ENCODE data around the gene NETO1. TPM values are rescaled to one million over a fixed set of nuclear protein-coding genes. Genes with fewer than 3 reads are reported as not detected.
A peak's percentile ranks its signal among the peaks of the same experiment; 100 is the strongest.

Gene NETO1
- total RNA-seq, 1 donor from 2014 or later, result 19.8 TPM

DNA sequence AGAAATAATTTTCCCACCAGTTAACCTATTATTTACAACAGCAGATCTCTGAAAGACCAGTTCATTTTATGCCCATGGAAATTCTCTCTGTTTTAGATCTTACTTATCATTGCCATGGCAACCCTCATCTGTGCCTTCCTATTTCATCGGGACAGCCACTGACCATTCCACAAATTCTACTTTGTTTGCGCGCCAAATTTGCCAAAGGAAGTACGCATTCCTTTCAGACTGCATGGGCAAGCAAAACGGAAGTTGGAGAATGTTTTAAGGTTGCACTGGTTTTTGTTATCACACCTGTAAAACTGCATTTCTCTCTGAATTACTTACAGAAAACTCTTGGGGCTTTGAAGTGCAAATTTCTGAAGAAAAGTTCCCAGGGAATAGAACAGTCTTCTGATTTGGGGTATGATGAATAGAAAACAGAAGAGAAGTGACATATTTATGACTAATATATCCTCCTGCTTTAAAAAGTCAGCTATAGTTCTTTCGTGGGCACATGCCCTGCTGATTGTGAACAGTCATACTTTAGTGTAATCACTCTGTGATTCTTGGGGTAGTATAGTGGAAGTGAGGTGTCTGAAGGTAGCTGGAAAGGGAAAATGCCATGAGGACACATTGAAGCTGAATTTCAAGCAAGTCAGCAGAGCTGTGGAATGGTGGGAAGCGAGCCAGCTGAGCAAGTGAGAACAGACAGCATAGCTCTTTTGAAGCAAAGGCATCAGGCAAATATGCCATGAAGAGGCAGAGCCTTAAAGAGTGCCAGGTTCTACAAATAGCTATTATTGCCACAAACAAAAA, 20.9 kb downstream of the NETO1 start:
- Histone ChIP-seq H3K36me3 (ENCODE audit: insufficient read depth, low read length) (no peaks in the 10 kb centered on the region), H3K27me3 (ENCODE audit: insufficient read depth, low read length) (no peaks in the 10 kb centered on the region), H2AFZ (ENCODE audit: low read depth, low read length) (peak overlapping the region; percentile 51), H3K79me2 (ENCODE audit: insufficient read depth, low read length) (no peaks in the 10 kb centered on the region), H3K4me2 (ENCODE audit: low read length) (peak overlapping the region; percentile 45), H3K4me1 (ENCODE audit: insufficient read depth, low read length) (no peaks in the 10 kb centered on the region), H3K9ac (ENCODE audit: low read length) (no peak overlapping the region), H3K27ac (ENCODE audit: low read depth, low read length) (no peak overlapping the region), H3K9me3 (ENCODE audit: insufficient read depth, low read depth, low read length) (no peaks in the 10 kb centered on the region), H4K20me1 (ENCODE audit: insufficient read depth, low read length) (no peaks in the 10 kb centered on the region), H3K4me3 (ENCODE audit: insufficient read depth, low read depth, low read length) (no peak overlapping the region)
- Mint-ChIP-seq H3K4me3 (ENCODE audit: unreplicated experiment) (no peak overlapping the region), H3K36me3 (ENCODE audit: low read depth, unreplicated experiment) (peaks cover 8% of the 10 kb centered on the region), H3K27ac (ENCODE audit: unreplicated experiment) (no peak overlapping the region), H3K4me1 (ENCODE audit: low read depth, unreplicated experiment) (peaks cover 35% of the 10 kb centered on the region), H3K27me3 (ENCODE audit: low read depth, unreplicated experiment) (no peaks in the 10 kb centered on the region), H3K9me3 (ENCODE audit: unreplicated experiment) (peaks cover 6% of the 10 kb centered on the region)
- FAIRE-seq (no peak), DNase-seq (ENCODE audit: low read depth) (no peak)
- TF ChIP-seq EZH2 (IDR thresholded peaks at IDR 0.05; ENCODE audit: insufficient read depth, low read length), result no peak
- TF ChIP-seq, protein P1, sequence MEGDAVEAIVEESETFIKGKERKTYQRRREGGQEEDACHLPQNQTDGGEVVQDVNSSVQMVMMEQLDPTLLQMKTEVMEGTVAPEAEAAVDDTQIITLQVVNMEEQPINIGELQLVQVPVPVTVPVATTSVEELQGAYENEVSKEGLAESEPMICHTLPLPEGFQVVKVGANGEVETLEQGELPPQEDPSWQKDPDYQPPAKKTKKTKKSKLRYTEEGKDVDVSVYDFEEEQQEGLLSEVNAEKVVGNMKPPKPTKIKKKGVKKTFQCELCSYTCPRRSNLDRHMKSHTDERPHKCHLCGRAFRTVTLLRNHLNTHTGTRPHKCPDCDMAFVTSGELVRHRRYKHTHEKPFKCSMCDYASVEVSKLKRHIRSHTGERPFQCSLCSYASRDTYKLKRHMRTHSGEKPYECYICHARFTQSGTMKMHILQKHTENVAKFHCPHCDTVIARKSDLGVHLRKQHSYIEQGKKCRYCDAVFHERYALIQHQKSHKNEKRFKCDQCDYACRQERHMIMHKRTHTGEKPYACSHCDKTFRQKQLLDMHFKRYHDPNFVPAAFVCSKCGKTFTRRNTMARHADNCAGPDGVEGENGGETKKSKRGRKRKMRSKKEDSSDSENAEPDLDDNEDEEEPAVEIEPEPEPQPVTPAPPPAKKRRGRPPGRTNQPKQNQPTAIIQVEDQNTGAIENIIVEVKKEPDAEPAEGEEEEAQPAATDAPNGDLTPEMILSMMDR (IDR thresholded peaks at IDR 0.05; ENCODE audit: insufficient read depth, low read depth, low read length), result no peak

DNA sequence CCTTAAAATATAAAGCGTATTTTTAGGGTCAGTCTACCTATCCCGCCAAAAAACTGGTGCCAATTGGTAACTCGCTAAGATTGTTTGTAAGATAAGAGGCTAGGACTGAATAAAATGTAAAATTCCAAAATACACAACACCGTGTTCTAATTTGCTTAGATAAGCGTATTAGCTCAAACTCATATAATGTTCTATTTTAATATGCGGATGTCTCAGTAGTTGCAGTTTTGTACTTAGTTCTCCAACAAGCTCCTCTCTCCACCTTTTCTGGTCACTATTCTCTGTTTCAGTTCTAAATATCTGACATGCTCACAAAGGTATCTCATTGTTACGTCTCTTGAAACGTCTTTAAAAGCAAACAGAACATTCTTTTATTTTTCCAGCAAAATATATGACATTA, 24.0 kb downstream of the NETO1 start:
- Mint-ChIP-seq H3K27me3 (ENCODE audit: low read depth, unreplicated experiment) (no peaks in the 10 kb centered on the region), H3K4me3 (ENCODE audit: unreplicated experiment) (peak overlapping the region; percentile 5), H3K4me1 (ENCODE audit: low read depth, unreplicated experiment) (peaks cover 17% of the 10 kb centered on the region), H3K9me3 (ENCODE audit: unreplicated experiment) (no peaks in the 10 kb centered on the region), H3K36me3 (ENCODE audit: low read depth, unreplicated experiment) (no peaks in the 10 kb centered on the region), H3K27ac (ENCODE audit: unreplicated experiment) (no peak overlapping the region)
- H3K79me2 ChIP-seq (ENCODE audit: insufficient read depth, low read length), result no peaks in the 10 kb centered on the region
- H3K27me3 ChIP-seq (ENCODE audit: insufficient read depth, low read length), result no peaks in the 10 kb centered on the region
- H3K4me3 ChIP-seq (ENCODE audit: insufficient read depth, low read depth, low read length), result no peak overlapping the region
- H3K27ac ChIP-seq (ENCODE audit: low read depth, low read length), result no peak overlapping the region
- H3K9ac ChIP-seq (ENCODE audit: low read length), result no peak overlapping the region
- FAIRE-seq (no peak), DNase-seq (ENCODE audit: low read depth) (no peak)
- no peaks in the 10 kb centered on the region for H4K20me1 ChIP-seq (ENCODE audit: insufficient read depth, low read length)
- no peaks in the 10 kb centered on the region for H3K4me1 ChIP-seq (ENCODE audit: insufficient read depth, low read length)
- H3K36me3 ChIP-seq (ENCODE audit: insufficient read depth, low read length), result no peaks in the 10 kb centered on the region
- no peak overlapping the region for H2AFZ ChIP-seq (ENCODE audit: low read depth, low read length)
- H3K9me3 ChIP-seq (ENCODE audit: insufficient read depth, low read depth, low read length), result no peaks in the 10 kb centered on the region
- H3K4me2 ChIP-seq (ENCODE audit: low read length), result no peak overlapping the region
- no peak for TF ChIP-seq EZH2 (IDR thresholded peaks at IDR 0.05; ENCODE audit: insufficient read depth, low read length)
- TF ChIP-seq, protein P1 (IDR thresholded peaks at IDR 0.05; ENCODE audit: insufficient read depth, low read depth, low read length), result no peak

DNA sequence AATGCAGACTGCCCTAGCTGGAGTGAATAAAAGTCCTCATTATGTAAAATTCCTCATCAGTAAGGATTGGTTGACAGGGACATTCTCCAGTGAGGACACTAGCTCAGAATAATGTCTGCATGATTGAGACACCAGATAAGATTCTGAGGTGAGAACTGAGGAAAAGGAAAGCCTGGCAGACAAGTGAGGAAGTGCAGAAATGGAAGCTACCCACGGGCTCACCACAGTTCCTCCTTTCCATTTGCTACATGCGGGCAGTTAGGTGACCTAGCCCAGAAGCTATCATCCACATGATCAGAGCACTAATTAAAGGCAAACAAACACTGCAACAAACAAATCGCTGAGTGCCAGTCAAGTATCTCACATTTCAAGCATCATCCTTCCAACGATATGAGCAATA, 27.7 kb downstream of the NETO1 start:
- Mint-ChIP-seq H3K27me3 (ENCODE audit: low read depth, unreplicated experiment) (no peaks in the 10 kb centered on the region), H3K27ac (ENCODE audit: unreplicated experiment) (no peak overlapping the region), H3K9me3 (ENCODE audit: unreplicated experiment) (no peaks in the 10 kb centered on the region), H3K36me3 (ENCODE audit: low read depth, unreplicated experiment) (peaks cover 2% of the 10 kb centered on the region), H3K4me3 (ENCODE audit: unreplicated experiment) (no peak overlapping the region), H3K4me1 (ENCODE audit: low read depth, unreplicated experiment) (no peaks in the 10 kb centered on the region)
- H3K36me3 ChIP-seq (ENCODE audit: insufficient read depth, low read length), result no peaks in the 10 kb centered on the region
- no peak overlapping the region for H3K4me2 ChIP-seq (ENCODE audit: low read length)
- no peak overlapping the region for H3K27ac ChIP-seq (ENCODE audit: low read depth, low read length)
- no peak for DNase-seq (ENCODE audit: low read depth)
- H3K79me2 ChIP-seq (ENCODE audit: insufficient read depth, low read length), result no peaks in the 10 kb centered on the region
- H4K20me1 ChIP-seq (ENCODE audit: insufficient read depth, low read length), result no peaks in the 10 kb centered on the region
- H3K9me3 ChIP-seq (ENCODE audit: insufficient read depth, low read depth, low read length), result no peaks in the 10 kb centered on the region
- FAIRE-seq, result no peak
- H3K4me1 ChIP-seq (ENCODE audit: insufficient read depth, low read length), result no peaks in the 10 kb centered on the region
- H2AFZ ChIP-seq (ENCODE audit: low read depth, low read length), result no peak overlapping the region
- no peak overlapping the region for H3K9ac ChIP-seq (ENCODE audit: low read length)
- H3K4me3 ChIP-seq (ENCODE audit: insufficient read depth, low read depth, low read length), result no peak overlapping the region
- H3K27me3 ChIP-seq (ENCODE audit: insufficient read depth, low read length), result no peaks in the 10 kb centered on the region
- TF ChIP-seq, protein P1 (IDR thresholded peaks at IDR 0.05; ENCODE audit: insufficient read depth, low read depth, low read length), result no peak
- no peak for TF ChIP-seq EZH2 (IDR thresholded peaks at IDR 0.05; ENCODE audit: insufficient read depth, low read length)

All from astrocyte (in vitro differentiated cells and primary cell).